ENCODE results near the gene UPK1A.
"Not testable (repeated sequence)": the region's sequence is repeated elsewhere in the genome, so short reads cannot be mapped to it uniquely, and the experiment has no call there.

Gene UPK1A

GRCh38 chr19:35644987-35645679 lies 21.2 kb upstream of the UPK1A start:
- peak; percentile 69 to 78 for DNase-seq

GRCh38 chr19:35645680-35646511 lies 20.4 kb upstream of the UPK1A start:
- DNase-seq: no peak

DNA sequence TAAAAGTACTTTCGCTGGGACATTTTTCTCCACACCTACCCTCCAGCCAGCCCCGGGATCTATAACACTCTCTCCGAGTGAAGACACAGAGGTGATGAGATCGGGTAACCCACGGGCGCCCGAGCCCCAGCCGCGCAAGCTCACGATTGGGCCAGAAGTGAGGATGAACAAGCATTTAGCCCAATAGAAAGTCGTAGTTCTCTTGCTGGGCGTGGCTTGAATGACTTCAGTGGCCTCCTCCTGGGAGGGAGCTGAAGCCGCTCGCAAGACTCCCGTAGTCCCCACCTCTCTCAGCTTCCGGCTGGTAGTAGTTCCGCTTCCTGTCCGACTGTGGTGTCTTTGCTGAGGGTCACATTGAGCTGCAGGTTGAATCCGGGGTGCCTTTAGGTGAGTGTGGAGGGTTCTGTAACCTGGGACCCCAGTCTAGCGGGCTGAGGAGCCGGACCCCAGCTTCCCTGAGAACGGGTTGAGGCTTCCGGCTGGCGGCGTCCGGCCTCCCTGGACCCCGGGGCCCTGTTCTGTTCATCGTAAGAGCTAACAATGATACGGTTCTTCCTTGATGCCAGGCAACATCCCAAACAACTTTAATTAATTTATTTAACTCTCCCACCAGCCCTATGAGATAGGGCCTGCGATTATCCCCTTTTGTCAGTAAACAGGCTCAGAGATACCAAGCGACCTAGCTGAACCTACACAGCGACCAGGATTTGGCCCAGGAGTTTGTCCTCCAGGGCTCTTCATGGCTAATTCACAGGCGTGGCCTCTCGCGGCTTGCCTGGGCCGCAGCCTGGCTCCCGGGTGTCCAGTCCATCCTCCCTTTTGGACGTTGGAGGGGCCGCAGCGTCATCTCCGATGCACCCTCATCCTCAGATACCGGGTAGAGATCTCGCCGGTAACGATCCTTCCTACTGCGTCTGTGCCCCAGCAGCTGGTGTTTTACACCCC lies 18.0 kb upstream of the UPK1A start, which contains the start of gene COX6B1:
COX6B1 (plus strand) TSS at position 307 of the 945 bp plus-strand sequence. CDS start 2,921 bp downstream, outside the sequence.
- peak; percentile 96 to 97 for DNase-seq

DNA sequence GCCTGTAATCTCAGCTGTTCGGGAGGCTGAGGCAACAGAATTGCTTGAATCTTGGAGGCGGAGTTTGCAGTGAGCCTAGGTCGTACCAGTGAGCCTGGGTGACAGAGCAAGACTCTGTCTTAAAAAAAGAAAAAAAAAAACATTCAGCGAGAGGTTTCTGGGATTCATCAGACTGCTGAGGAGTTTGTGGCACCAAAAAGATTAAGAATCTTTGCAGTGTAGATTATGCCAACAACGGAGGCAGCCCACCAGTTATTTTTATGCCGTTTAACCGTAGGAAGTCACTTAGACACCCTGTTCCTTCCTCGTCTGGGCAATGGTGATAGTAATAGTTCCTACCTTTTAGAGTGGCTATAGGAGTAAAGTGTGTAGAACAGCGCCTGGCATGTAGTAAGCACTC lies 15.7 kb upstream of the UPK1A start:
- no peak for DNase-seq

DNA sequence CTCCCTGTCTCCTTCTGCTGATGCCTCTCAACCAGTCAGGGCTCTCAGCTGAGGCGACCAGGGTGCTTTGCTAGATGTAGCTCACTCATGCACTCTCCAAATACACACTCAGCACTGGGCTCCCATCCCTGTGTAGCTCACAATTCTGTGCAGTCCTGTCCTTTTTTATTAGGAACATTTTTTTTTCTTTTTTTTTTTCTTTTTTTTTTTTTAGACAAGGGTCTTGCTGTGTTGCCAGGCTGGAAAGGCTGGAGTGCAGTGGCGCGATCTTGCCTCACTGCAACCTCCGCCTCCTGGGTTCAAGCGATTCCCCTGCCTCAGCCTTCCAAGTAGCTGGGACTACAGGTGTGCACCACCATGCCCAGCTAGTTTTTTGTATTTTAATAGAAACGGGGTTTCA lies 11.5 kb upstream of the UPK1A start:
- DNase-seq: not testable (repeated sequence)

DNA sequence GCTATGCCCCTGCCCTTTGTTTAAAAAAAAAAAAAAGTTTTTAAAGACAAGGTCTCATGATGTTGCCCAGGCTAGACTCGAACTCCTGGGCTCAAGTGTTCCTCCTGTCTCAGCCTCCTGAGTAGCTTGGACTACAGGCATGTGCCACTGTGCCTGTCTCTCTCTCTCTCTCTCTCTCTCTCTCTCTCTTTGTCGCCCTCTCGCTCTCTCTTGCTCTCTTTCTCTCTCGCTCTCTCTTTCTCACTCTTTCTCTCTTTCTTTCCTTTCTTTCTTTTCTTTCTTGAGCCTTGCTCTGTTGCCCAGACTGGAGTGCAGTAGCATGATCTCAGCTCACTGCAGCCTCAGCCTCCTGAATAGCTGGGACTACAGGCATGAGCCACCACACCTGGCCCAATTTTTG lies 10.7 kb upstream of the UPK1A start:
- no peak for DNase-seq

DNA sequence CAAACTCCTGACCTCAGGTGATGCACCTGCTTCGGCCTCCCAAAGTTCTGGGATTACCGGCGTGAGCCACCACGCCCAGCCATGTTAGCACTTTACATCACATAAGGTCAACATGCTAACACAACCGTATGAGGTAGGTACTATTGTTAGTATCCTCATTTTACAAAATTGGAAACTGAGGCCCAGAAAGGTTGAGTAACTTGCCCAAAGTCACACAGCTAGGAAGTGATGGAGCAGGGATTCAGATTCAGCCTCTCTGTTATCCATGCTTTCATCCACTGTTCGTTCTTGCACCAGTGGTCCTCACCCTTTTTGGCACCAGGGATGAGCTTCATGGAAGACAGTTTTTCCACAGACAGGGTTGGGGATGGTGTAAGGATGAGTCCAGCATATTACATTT lies 9.6 kb upstream of the UPK1A start:
- DNase-seq: no peak

DNA sequence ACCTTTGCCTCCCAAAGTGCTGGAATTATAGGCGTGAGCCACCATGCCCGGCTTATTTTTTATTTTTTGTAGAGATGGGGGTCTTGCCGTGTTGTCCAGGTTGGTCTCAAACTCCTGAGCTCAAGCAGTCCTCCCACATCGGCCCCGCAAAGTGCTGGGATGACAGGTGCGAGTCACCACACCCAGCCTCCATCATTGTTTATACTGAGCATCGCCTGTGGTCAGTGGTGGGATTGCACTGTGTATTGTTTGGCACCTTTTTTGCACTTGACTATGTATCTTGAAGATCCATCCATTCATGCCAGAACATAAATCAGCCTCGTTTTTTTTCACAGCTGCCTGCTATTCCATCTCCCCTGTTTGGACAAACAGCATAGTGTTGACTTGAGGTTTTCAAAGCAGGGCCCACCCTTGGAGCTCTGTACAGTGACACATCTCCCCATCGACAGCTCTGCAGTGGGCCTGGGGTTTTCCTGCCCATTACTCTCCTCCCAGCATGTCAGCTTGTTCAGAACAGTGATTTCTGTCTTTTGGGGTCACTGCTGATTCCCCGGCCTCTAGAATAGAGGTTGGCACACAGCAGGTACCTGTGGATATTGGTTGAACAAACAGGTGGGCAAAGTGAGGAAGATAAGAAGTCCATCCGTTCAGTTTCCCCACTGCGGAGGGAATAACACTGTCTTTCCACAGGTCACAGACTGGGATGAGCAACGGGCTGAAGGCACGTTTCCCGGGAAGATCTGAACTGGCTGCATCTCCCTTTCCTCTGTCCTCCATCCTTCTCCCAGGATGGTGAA lies 8.2 kb upstream of the UPK1A start:
- DNase-seq: no peak

DNA sequence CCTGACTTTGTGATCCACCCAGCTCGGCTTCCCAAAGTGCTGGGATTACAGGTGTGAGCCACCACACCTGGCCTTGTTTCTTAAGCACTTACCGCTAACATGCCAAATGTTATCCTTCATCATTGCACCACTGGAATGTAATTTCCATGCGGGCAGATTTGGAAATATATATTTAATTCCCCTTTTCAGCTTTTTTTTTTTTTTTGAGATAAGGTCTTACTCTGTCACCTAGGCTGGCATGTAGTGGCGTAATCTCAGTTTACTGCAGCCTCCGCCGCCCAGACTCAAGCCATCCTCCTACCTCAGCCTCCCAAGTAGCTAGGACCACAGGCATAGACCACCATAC lies 4.3 kb upstream of the UPK1A start:
- no peak for DNase-seq

GRCh38 chr19:35663981-35664380 lies 2.3 kb upstream of the UPK1A start:
- no peak for DNase-seq

GRCh38 chr19:35665157-35665556 lies 1.2 kb upstream of the UPK1A start:
- DNase-seq: no peak

DNA sequence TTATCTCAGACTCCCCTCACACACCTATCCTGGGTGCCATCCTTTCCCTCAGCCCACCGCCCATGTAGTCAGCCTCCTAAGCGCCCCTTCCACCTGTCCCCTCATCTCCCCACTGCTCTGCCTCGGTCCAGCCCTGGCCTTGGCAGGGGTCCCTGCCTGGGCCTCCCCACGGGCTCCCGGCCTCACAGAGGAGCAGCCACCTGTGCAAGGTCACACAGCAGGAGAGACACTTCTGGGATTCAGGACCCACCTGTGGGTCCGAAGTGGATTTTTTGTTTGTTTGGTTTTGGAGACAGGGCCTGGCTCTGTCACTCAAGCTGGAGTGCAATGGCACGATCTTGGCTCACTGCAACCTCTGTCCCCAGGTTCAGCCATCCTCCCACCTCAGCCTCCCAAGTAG lies 713 bp upstream of the UPK1A start:
- no peak for DNase-seq

DNA sequence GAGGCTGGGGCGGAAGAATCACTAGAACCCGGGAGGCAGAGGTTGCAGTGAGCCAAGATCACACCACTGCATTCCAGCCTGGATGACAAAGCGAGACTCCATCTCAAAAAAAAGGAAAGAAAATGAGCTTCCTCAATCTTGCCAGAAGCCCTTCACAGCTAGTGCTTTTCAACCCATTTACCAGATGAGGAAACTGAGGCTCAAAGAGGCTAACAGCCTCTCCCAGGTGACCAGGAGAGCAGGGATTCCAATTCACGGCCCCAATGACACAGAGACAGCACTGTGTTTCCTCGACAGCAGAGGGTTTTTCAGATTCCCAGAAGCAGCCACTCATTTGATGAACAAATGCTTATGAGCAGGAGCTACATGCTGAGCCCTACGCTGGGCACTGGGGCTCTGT lies 3.2 kb downstream of the UPK1A start:
- DNase-seq: no peak

DNA sequence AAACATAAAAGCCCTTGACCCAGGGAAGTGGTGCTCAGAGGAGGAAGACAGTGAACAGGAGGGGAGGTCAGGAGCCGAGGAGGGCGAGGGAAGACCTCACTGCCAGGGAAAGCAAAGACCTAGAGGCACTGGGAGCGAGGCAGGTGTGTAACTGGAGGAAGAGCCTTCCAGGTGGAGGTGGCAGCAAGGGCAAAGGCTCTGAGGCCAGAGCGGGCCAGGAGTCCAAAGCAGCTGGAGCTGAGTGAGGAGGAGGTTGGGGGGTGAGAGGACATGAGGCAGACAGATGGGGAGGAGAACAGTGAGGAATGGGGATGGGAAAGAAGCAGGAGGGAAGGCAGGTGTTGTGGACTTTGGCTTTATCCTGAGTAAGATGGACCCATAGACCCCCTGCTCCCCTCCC lies 3.7 kb downstream of the UPK1A start:
- DNase-seq: no peak

DNA sequence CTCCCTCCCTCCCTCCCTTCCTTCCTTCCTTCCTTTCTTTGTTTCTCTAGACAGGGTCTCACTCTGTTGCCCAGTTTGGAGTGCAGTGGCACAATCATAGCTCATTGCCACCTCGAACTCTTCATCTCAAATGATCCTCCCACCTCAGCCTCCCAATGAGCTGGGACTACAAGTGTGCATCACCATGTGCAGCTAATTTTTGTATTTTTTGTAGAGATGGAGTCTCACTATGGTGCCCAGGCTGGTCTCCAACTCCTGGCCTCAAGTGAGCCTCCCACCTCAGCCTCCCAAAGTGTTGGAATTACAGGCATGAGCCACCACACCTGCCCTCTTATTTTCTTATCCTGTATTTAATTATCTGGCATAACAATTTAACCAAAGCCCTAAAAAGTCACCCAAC lies 4.4 kb downstream of the UPK1A start:
- DNase-seq: no peak

DNA sequence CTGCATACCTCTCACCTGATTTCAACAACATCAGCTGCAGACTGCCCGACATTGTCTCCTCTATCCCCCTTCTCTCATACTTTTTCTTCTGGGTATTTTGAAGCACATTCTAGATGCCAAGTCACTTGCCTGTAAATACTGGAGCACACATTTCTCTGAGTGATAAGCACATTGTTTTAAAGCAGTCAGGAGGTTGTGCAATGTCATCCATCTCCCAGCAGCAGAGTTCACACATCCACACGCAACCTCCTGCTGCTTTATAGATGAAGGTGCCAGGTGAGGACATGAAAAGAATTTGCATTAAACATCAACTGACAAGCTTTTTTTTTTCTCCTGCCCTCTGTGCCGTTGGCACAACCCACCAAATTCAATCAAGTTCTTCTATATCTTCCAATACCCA lies 5.5 kb downstream of the UPK1A start:
- DNase-seq: no peak

DNA sequence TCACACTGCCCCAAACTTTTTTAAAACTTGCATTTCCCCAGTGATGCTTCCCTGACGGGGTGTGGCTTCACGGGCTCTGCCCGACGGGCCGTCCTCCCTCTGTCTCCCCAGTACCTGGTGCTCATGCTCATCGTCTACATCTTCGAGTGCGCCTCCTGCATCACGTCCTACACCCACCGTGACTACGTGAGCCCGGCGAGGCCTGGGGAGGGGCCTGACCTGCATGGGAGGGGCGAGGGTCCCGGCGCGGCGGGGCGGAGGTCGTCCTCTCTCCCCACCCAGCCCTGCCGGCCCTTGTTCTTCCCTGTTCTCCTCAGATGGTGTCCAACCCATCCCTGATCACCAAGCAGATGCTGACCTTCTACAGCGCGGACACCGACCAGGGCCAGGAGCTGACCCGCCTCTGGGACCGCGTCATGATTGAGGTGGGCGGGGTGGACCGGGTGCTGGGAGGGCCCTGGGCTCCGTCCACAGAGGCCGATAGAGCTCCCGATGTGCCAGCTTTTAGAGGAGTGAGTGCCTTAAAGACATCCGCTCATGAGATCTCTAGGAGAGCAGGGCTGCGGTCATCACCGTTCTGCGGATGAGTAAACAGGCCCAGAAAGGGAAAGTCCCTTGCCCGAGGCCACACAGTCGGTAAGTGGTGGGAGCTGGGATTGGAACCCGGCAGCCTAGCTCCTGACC lies 6.9 kb downstream of the UPK1A start:
- peak; percentile 25 to 45 for DNase-seq

DNA sequence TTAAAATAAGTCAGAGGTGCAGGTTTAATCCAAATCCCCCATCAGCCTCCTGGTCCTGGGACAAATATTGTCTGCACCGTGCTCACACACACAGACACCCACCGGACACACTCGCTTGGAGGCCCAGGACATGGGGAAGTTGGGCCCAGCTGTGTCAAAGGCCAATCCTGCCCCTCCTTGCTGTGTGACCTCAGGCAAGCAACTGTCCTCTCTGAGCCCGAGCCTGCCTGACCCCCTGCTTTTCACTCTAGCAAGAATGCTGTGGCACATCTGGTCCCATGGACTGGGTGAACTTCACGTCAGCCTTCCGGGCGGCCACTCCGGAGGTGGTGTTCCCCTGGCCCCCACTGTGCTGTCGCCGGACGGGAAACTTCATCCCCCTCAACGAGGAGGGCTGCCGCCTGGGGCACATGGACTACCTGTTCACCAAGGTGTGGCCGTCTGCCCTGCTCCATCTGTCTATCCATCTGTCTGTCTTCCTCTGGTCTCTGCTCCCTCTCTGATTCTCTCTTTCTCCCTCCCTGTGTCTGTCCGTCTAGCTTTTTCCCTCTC lies 9.3 kb downstream of the UPK1A start:
- DNase-seq: no peak

DNA sequence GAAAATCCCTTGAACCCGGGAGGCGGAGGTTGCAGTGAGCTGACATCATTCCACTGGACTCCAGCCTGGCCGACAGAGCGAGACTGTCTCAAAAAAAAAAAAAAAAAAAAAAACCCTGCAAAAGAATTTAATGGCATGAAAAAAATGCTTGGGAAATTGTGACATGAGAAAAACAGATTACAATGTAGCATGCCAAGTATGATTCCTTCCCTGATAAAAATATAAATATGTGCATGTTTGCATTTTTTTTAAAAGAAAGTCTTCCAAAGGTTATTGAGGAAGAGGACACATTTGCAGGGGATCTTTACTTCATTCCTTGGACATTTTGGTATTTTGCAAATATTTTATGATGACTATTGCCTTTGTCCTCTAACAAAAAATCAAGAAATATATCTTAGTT lies 23.5 kb downstream of the UPK1A start:
- no peak for DNase-seq

DNA sequence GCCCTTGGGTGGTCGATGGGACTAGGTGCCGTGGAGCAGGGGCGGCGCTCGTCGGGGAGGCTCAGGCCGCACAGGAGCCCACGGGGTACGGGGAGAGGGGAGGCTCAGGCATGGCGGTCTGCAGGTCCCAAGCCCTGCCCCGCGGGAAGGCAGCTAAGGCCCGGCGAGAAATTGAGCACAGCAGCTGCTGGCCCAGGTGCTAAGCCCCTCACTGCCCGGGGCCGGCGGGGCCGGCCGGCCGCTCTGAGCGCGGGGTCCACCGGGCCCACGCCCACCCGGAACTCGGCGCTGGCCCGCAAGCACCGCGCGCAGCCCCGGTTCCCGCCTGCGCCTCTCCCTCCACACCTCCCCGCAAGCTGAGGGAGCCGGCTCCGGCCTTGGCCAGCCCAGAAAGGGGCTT lies 24.8 kb downstream of the UPK1A start:
- not testable (repeated sequence) for DNase-seq

- no peak for DNase-seq
Measured at GRCh38 chr19:35692010-35692409, 25.7 kb downstream of the UPK1A start.

DNA sequence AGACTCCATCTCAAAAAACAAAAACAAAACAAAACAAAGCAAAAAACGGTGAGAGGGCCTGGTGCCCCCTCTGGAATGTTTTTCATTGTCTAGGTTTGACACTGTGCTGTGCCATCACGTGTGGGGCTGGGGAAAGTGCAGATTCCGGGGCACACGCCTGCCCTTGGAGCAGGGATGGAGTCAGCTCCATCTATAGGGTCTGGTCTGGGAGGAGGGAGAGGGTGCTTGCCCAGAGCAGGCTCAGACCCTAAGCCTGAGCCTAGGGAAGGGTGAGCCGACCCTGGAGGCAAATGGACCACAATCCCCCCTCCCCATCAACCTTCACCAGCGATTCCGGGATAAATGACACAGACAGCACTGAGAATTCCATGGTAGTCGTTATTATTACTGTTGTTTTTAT lies 27.1 kb downstream of the UPK1A start:
- no peak for DNase-seq

Measured in CD4-positive, alpha-beta T cell treated with Interleukin-4 for 1 hour (primary cell).